SK-N-SH treated with all-trans-retinoic acid at 6 μM for 48 hours (cell line): ENCODE data around the gene ATOX1.

Source experiments
- ATAC-seq: fragments of 200-7000 bp; cut with Tn5 transposase; 3 replicates; pipeline ENCODE4 v1.9.1; 2020; ENCODE audit warnings: mild to moderate bottlenecking, moderate library complexity
- CSDC2 ChIP-seq: fragments of 250-450 bp; sonication (Bioruptor Pico); IDR thresholded peaks from 2 replicates; pipeline ENCODE4 v1.5.0; 2020; ENCODE audit warnings: mild to moderate bottlenecking, moderate library complexity
- CSRNP3 ChIP-seq: fragments of 250-450 bp; sonication (Bioruptor Pico); IDR thresholded peaks from 2 replicates; pipeline ENCODE4 v1.5.1; 2021; ENCODE audit warnings: mild to moderate bottlenecking, moderate library complexity
- ESRRG ChIP-seq: fragments of 250-450 bp; sonication (Bioruptor Pico); IDR thresholded peaks from 2 replicates; pipeline ENCODE4 v1.6.1; 2021; ENCODE audit warnings: mild to moderate bottlenecking
- GLIS3 ChIP-seq: fragments of 250-450 bp; sonication (Bioruptor Pico); IDR thresholded peaks from 2 replicates; pipeline ENCODE4 v1.5.0; 2020; ENCODE audit warnings: mild to moderate bottlenecking, moderate library complexity
- ISL1 ChIP-seq: fragments of 250-450 bp; sonication (Bioruptor Pico); IDR thresholded peaks from 2 replicates; pipeline ENCODE4 v2.1.2; 2022; ENCODE audit warnings: mild to moderate bottlenecking, moderate library complexity
- PATZ1 ChIP-seq: fragments of 250-450 bp; sonication (Bioruptor Pico); IDR thresholded peaks from 2 replicates; pipeline ENCODE4 v1.8.0; 2020; ENCODE audit warnings: mild to moderate bottlenecking, moderate library complexity, borderline replicate concordance
- POU6F1 ChIP-seq: fragments of 250-450 bp; sonication (Bioruptor Pico); IDR thresholded peaks from 2 replicates; pipeline ENCODE4 v1.8.0; 2021; ENCODE audit warnings: low read depth, mild to moderate bottlenecking, moderate library complexity, borderline replicate concordance
- PPARA ChIP-seq: fragments of 250-450 bp; sonication (Bioruptor Pico); IDR thresholded peaks from 2 replicates; pipeline ENCODE4 v1.5.0; 2020; ENCODE audit warnings: mild to moderate bottlenecking, borderline replicate concordance
- TCF4 ChIP-seq: fragments of 250-450 bp; sonication (Bioruptor Pico); IDR thresholded peaks from 2 replicates; pipeline ENCODE4 v1.8.0; 2021; ENCODE audit warnings: mild to moderate bottlenecking, moderate library complexity, borderline replicate concordance
- TOX ChIP-seq: fragments of 250-450 bp; sonication (Bioruptor Pico); IDR thresholded peaks from 2 replicates; pipeline ENCODE4 v1.8.0; 2021; ENCODE audit warnings: mild to moderate bottlenecking, moderate library complexity, borderline replicate concordance
- TSHZ2 ChIP-seq: fragments of 250-450 bp; sonication (Bioruptor Pico); IDR thresholded peaks from 2 replicates; pipeline ENCODE4 v1.5.0; 2020; ENCODE audit warnings: mild to moderate bottlenecking, moderate library complexity
- ZC3H10 ChIP-seq: fragments of 250-450 bp; sonication (Bioruptor Pico); IDR thresholded peaks from 2 replicates; pipeline ENCODE4 v1.5.1; 2021; ENCODE audit warnings: mild to moderate bottlenecking, moderate library complexity
- ZFP30 ChIP-seq: fragments of 450-650 bp; formaldehyde crosslinking; IDR thresholded peaks from 2 replicates; pipeline ENCODE4 v1.5.0; 2022; ENCODE audit warnings: mild to moderate bottlenecking, moderate library complexity
- ZNF70 ChIP-seq: fragments of 450-650 bp; formaldehyde crosslinking; IDR thresholded peaks from 2 replicates; pipeline ENCODE4 v1.5.0; 2020; ENCODE audit warnings: mild to moderate bottlenecking, moderate library complexity
- ZNF8 ChIP-seq: fragments of 450-650 bp; formaldehyde crosslinking; IDR thresholded peaks from 2 replicates; pipeline ENCODE4 v1.5.0; 2020; ENCODE audit warnings: mild to moderate bottlenecking, moderate library complexity

The ATOX1 gene

GRCh38 chr5:151737431-151737830 is 21.0 kb downstream of the ATOX1 start:
- no peak for ATAC-seq
- TF ChIP-seq PATZ1 (CRISPR knock-in tag) = no peak
- no peak for TF ChIP-seq CSRNP3 (CRISPR knock-in tag)
- no peak for TF ChIP-seq ZNF8 (CRISPR knock-in tag)
- no peak for TF ChIP-seq CSDC2 (CRISPR knock-in tag)
- TF ChIP-seq TCF4 (CRISPR knock-in tag) = no peak
- no peak for TF ChIP-seq ZC3H10
- TF ChIP-seq PPARA (CRISPR knock-in tag) = no peak
- TF ChIP-seq ZFP30 = no peak
- TF ChIP-seq TSHZ2 (CRISPR knock-in tag) = no peak
- TF ChIP-seq ZNF70 (CRISPR knock-in tag) = no peak
- no peak for TF ChIP-seq TOX (CRISPR knock-in tag)
- no peak for TF ChIP-seq ESRRG (CRISPR knock-in tag)
- TF ChIP-seq ISL1 (CRISPR knock-in tag) = no peak
- no peak for TF ChIP-seq GLIS3 (CRISPR knock-in tag)

- TF ChIP-seq ZC3H10 = no peak
- TF ChIP-seq TOX (CRISPR knock-in tag) = no peak
- TF ChIP-seq ZNF8 (CRISPR knock-in tag) = no peak
- TF ChIP-seq, all 23 proteins: peak for 0
- ATAC-seq = no peak
These were observed 22.8 kb downstream of the ATOX1 start for GRCh38 chr5:151735646-151736045.

DNA sequence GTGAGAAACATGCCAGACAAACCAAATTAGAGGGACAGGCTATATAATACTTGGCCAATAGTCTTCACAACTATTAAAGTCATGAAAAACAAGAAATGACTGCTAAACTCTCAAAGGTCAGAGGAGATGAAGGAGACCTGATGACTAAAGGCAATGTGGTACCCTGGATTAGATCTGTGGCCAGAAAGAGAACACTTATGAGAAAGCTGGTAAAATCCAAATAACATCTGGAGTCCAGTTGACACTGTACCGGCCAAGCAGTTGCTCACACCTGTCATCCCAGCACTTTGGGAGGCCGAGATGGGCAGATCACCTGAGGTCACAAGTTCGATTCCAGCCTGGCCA is 24.4 kb downstream of the ATOX1 start:
- ATAC-seq = no peak; the same call in 2 of the 3 replicates

More for the DNA sequence above, 24.4 kb downstream of the ATOX1 start:
- TF ChIP-seq POU6F1 (CRISPR knock-in tag) = no peak
- no peak for TF ChIP-seq CSRNP3 (CRISPR knock-in tag)
